Measurements from ENCODE around the gene CAMKK2.
"Not testable (repeated sequence)": the region's sequence is repeated elsewhere in the genome, so short reads cannot be mapped to it uniquely, and the experiment has no call there.

CAMKK2 gene

GRCh38 chr12:121289962-121290361, 6.5 kb downstream of the CAMKK2 start:
- H3K4me1 ChIP-seq (ENCODE audit: control insufficient read depth, insufficient read depth, low read length, poor library complexity, severe bottlenecking), result peaks cover 3% of the 10 kb centered on the region
- no peaks in the 10 kb centered on the region for H3K27me3 ChIP-seq (replicated peaks; ENCODE audit: control insufficient read depth, insufficient read depth, low read length, poor library complexity, severe bottlenecking)
- H3K36me3 ChIP-seq (ENCODE audit: control insufficient read depth, insufficient read depth, low read length), result no peaks in the 10 kb centered on the region
- H3K27ac ChIP-seq (ENCODE audit: insufficient read depth, low read length, poor library complexity, severe bottlenecking), result no peak overlapping the region
- H3K4me3 ChIP-seq (ENCODE audit: insufficient read depth, low read depth, low read length, poor library complexity, severe bottlenecking), result no peak overlapping the region
- no peak for DNase-seq
- H3K9me3 ChIP-seq (ENCODE audit: control insufficient read depth, low read length), result no peaks in the 10 kb centered on the region

GRCh38 chr12:121288986-121289385, 7.5 kb downstream of the CAMKK2 start:
- H3K4me3 ChIP-seq (ENCODE audit: insufficient read depth, low read depth, low read length, poor library complexity, severe bottlenecking), result no peak overlapping the region
- H3K36me3 ChIP-seq (ENCODE audit: control insufficient read depth, insufficient read depth, low read length), result no peaks in the 10 kb centered on the region
- DNase-seq, result no peak
- H3K9me3 ChIP-seq (ENCODE audit: control insufficient read depth, low read length), result no peaks in the 10 kb centered on the region
- H3K27me3 ChIP-seq (replicated peaks; ENCODE audit: control insufficient read depth, insufficient read depth, low read length, poor library complexity, severe bottlenecking), result no peaks in the 10 kb centered on the region
- H3K27ac ChIP-seq (ENCODE audit: insufficient read depth, low read length, poor library complexity, severe bottlenecking), result no peak overlapping the region
- no peaks in the 10 kb centered on the region for H3K4me1 ChIP-seq (ENCODE audit: control insufficient read depth, insufficient read depth, low read length, poor library complexity, severe bottlenecking)

- no peaks in the 10 kb centered on the region for H3K4me1 ChIP-seq (ENCODE audit: control insufficient read depth, insufficient read depth, low read length, poor library complexity, severe bottlenecking)
- no peaks in the 10 kb centered on the region for H3K27me3 ChIP-seq (replicated peaks; ENCODE audit: control insufficient read depth, insufficient read depth, low read length, poor library complexity, severe bottlenecking)
- H3K9me3 ChIP-seq (ENCODE audit: control insufficient read depth, low read length), result no peaks in the 10 kb centered on the region
- H3K36me3 ChIP-seq (ENCODE audit: control insufficient read depth, insufficient read depth, low read length), result no peaks in the 10 kb centered on the region
- H3K4me3 ChIP-seq (ENCODE audit: insufficient read depth, low read depth, low read length, poor library complexity, severe bottlenecking), result no peak overlapping the region
- no peak for DNase-seq
- no peak overlapping the region for H3K27ac ChIP-seq (ENCODE audit: insufficient read depth, low read length, poor library complexity, severe bottlenecking)
These were observed 8.2 kb downstream of the CAMKK2 start for GRCh38 chr12:121288158-121288845.

GRCh38 chr12:121287267-121287954, 9.1 kb downstream of the CAMKK2 start:
- DNase-seq, result no peak

DNA sequence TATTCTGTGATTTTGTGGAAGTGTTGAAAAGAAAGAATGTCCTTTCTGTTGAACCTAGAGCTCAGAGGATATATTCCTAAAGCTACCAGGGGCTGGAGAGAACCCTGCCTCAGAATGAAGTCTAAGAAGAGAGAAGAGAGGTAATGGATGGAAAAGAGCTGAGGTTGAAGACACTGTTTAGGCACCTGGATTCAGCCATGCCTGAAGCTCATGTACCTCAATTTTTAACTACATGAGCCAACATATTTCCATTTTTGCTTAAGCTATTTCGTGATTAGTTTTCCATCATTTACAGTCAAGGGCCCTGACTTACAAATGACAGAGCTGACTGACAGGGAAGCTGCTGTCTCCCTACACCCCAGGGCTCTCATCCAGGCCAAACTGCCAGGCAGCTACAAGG, 10.7 kb downstream of the CAMKK2 start:
- Histone ChIP-seq H3K9me3 (ENCODE audit: control insufficient read depth, low read length) (no peaks in the 10 kb centered on the region), H3K4me3 (ENCODE audit: insufficient read depth, low read depth, low read length, poor library complexity, severe bottlenecking) (no peak overlapping the region), H3K27me3 (replicated peaks; ENCODE audit: control insufficient read depth, insufficient read depth, low read length, poor library complexity, severe bottlenecking) (no peaks in the 10 kb centered on the region), H3K36me3 (ENCODE audit: control insufficient read depth, insufficient read depth, low read length) (no peaks in the 10 kb centered on the region), H3K4me1 (ENCODE audit: control insufficient read depth, insufficient read depth, low read length, poor library complexity, severe bottlenecking) (no peaks in the 10 kb centered on the region), H3K27ac (ENCODE audit: insufficient read depth, low read length, poor library complexity, severe bottlenecking) (no peak overlapping the region)
- DNase-seq, result no peak

More at GRCh38 chr12:121287267-121287954, 9.1 kb downstream of the CAMKK2 start:
- Histone ChIP-seq H3K36me3 (ENCODE audit: control insufficient read depth, insufficient read depth, low read length) (no peaks in the 10 kb centered on the region), H3K4me3 (ENCODE audit: insufficient read depth, low read depth, low read length, poor library complexity, severe bottlenecking) (no peak overlapping the region), H3K27ac (ENCODE audit: insufficient read depth, low read length, poor library complexity, severe bottlenecking) (no peak overlapping the region), H3K9me3 (ENCODE audit: control insufficient read depth, low read length) (no peaks in the 10 kb centered on the region), H3K4me1 (ENCODE audit: control insufficient read depth, insufficient read depth, low read length, poor library complexity, severe bottlenecking) (no peaks in the 10 kb centered on the region), H3K27me3 (replicated peaks; ENCODE audit: control insufficient read depth, insufficient read depth, low read length, poor library complexity, severe bottlenecking) (no peaks in the 10 kb centered on the region)

- DNase-seq, result no peak
- no peak overlapping the region for H3K27ac ChIP-seq (ENCODE audit: insufficient read depth, low read length, poor library complexity, severe bottlenecking)
- H3K9me3 ChIP-seq (ENCODE audit: control insufficient read depth, low read length), result no peaks in the 10 kb centered on the region
- H3K27me3 ChIP-seq (replicated peaks; ENCODE audit: control insufficient read depth, insufficient read depth, low read length, poor library complexity, severe bottlenecking), result no peaks in the 10 kb centered on the region
- H3K4me3 ChIP-seq (ENCODE audit: insufficient read depth, low read depth, low read length, poor library complexity, severe bottlenecking), result no peak overlapping the region
- H3K36me3 ChIP-seq (ENCODE audit: control insufficient read depth, insufficient read depth, low read length), result no peaks in the 10 kb centered on the region
- no peaks in the 10 kb centered on the region for H3K4me1 ChIP-seq (ENCODE audit: control insufficient read depth, insufficient read depth, low read length, poor library complexity, severe bottlenecking)
These were observed 11.7 kb downstream of the CAMKK2 start for GRCh38 chr12:121284551-121285390.

DNA sequence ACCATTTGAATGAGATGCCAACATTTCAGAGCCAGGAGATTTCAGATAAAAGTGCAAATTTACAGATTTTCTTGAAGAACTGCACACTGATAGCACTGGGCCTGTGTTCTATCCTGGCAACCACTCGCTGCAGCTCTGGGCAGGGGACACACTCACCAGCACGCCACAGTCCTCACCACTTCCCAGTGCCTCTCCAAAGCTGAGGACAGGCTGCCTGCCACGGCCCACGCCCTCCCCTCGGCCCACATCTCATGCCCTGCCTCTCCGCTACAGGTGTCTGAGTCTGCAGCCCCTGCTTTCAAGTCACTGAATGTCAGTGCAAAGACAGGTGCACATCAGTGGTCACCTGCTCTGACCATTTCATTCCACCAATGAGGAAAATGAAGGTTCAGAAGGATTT, 12.7 kb downstream of the CAMKK2 start:
- no peaks in the 10 kb centered on the region for H3K36me3 ChIP-seq (ENCODE audit: control insufficient read depth, insufficient read depth, low read length)
- H3K27me3 ChIP-seq (replicated peaks; ENCODE audit: control insufficient read depth, insufficient read depth, low read length, poor library complexity, severe bottlenecking), result no peaks in the 10 kb centered on the region
- H3K9me3 ChIP-seq (ENCODE audit: control insufficient read depth, low read length), result no peaks in the 10 kb centered on the region
- no peak overlapping the region for H3K27ac ChIP-seq (ENCODE audit: insufficient read depth, low read length, poor library complexity, severe bottlenecking)
- no peak overlapping the region for H3K4me3 ChIP-seq (ENCODE audit: insufficient read depth, low read depth, low read length, poor library complexity, severe bottlenecking)
- no peak for DNase-seq
- no peaks in the 10 kb centered on the region for H3K4me1 ChIP-seq (ENCODE audit: control insufficient read depth, insufficient read depth, low read length, poor library complexity, severe bottlenecking)

GRCh38 chr12:121283388-121283787, 13.1 kb downstream of the CAMKK2 start:
- no peaks in the 10 kb centered on the region for H3K4me1 ChIP-seq (ENCODE audit: control insufficient read depth, insufficient read depth, low read length, poor library complexity, severe bottlenecking)
- DNase-seq, result no peak
- H3K27me3 ChIP-seq (replicated peaks; ENCODE audit: control insufficient read depth, insufficient read depth, low read length, poor library complexity, severe bottlenecking), result no peaks in the 10 kb centered on the region
- H3K9me3 ChIP-seq (ENCODE audit: control insufficient read depth, low read length), result no peaks in the 10 kb centered on the region
- no peak overlapping the region for H3K27ac ChIP-seq (ENCODE audit: insufficient read depth, low read length, poor library complexity, severe bottlenecking)
- H3K4me3 ChIP-seq (ENCODE audit: insufficient read depth, low read depth, low read length, poor library complexity, severe bottlenecking), result no peak overlapping the region
- H3K36me3 ChIP-seq (ENCODE audit: control insufficient read depth, insufficient read depth, low read length), result no peaks in the 10 kb centered on the region

DNA sequence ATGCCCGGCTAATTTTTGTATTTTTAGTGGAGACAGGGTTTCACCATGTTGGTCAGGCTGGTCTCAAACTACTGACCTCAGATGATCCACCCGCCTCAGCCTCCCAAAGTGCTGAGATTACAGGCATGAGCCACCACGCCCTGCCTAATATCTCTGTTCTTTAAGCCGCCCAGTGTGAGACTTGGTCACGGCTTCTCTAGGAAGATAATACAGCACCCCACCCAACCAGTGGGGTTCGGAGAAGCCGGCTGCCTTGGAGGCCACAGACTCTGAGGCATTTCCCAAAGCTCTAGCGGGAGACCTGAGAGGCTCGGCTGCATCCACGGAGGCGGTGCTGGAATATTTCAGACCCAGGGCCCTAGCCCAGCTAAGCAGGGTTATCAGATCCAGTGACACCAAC, 13.6 kb downstream of the CAMKK2 start:
- not testable (repeated sequence) for H3K27me3 ChIP-seq (replicated peaks; ENCODE audit: control insufficient read depth, insufficient read depth, low read length, poor library complexity, severe bottlenecking); DNase-seq; H3K36me3 ChIP-seq (ENCODE audit: control insufficient read depth, insufficient read depth, low read length); H3K9me3 ChIP-seq (ENCODE audit: control insufficient read depth, low read length); H3K4me1 ChIP-seq (ENCODE audit: control insufficient read depth, insufficient read depth, low read length, poor library complexity, severe bottlenecking); H3K27ac ChIP-seq (ENCODE audit: insufficient read depth, low read length, poor library complexity, severe bottlenecking); H3K4me3 ChIP-seq (ENCODE audit: insufficient read depth, low read depth, low read length, poor library complexity, severe bottlenecking)
